HCT116 (cell line): ENCODE data around the gene ALKBH7. TPM values are rescaled to one million over a fixed set of nuclear protein-coding genes. Genes with fewer than 3 reads are reported as not detected.

Experiments used
- ATAC-seq: fragments of 200-7000 bp; cut with Tn5 transposase; 2 replicates; pipeline ENCODE4 v1.9.1; 2020; ENCODE audit warnings: mild to moderate bottlenecking, moderate library complexity
- BruUV-seq: library from RNA; stranded (reverse); fragments of 400-500 nt; replicated peaks from 2 replicates; lab custom pipeline; 2021; lab: Mats Ljungman, UMichigan
- CTCF ChIA-PET: fragments of 300-600 bp; sonication (Branson Sonifier 250); formaldehyde crosslinking; loops from one replicate; lab custom pipeline; 2021; ENCODE audit warnings: antibody characterized with exemption; lab: Charles Lee
- POLR2A ChIA-PET: fragments of 300-600, 350-600 bp; sonication (Branson Sonifier 250); formaldehyde crosslinking; loops from one replicate; lab custom pipeline; 2021; ENCODE audit warnings: antibody characterized with exemption; lab: Charles Lee
- RAD21 ChIA-PET, 2 experiments: fragments of 300-600 bp; sonication (Branson Sonifier 250); formaldehyde crosslinking; loops; one replicate each; lab custom pipeline; 2023; ENCODE audit warnings: low total read pairs in 2 of 2; ENCODE audit not compliant: uncharacterized antibody in 2 of 2, unreplicated experiment in 2 of 2, low non-redundant PET in 1 of 2; lab: Charles Lee
- DNase-seq: peaks from one replicate; pipeline ENCODE4 v3.0.0-alpha.2; 2010; ENCODE audit warnings: low read depth, low spot score
- H2AFZ ChIP-seq: fragments of 200-600 bp; shearing (Covaris generic), sonication (generic); 2 replicates; pipeline ENCODE4 v1.6.1; 2017; ENCODE audit warnings: low read depth, mixed run types, mixed read lengths, antibody characterized with exemption, low read length; ENCODE audit not compliant: poor library complexity, severe bottlenecking
- H3K27ac ChIP-seq: 2 replicates; pipeline ENCODE4 v1.5.1; 2012; ENCODE audit warnings: low read depth, low read length
- H3K27me3 ChIP-seq: fragments of 200-600 bp; sonication (generic); 2 replicates; pipeline ENCODE4 v1.6.1; 2016; ENCODE audit warnings: mixed run types, low read length, mixed read lengths; ENCODE audit not compliant: insufficient read depth
- H3K36me3 ChIP-seq, 2 experiments: fragments of 200-500 bp in 1 of 2; fragments of 200-600 bp in 1 of 2; sonication (Bioruptor generic) in 1 of 2; sonication (generic) in 1 of 2; 2 replicates each; pipeline versions ENCODE4 v1.5.1 to v1.6.1; 2014 to 2016; ENCODE audit warnings: low read length in 2 of 2, inconsistent platforms in 1 of 2, mixed read lengths in 1 of 2, mixed run types in 1 of 2; ENCODE audit not compliant: insufficient read depth in 2 of 2, control insufficient read depth in 1 of 2
- H3K4me1 ChIP-seq, 2 experiments: fragments of 200-600 bp in 1 of 2; sonication (generic) in 1 of 2; 2 replicates each; pipeline versions ENCODE4 v1.5.1 to v1.6.1; 2012 to 2017; ENCODE audit warnings: low read length in 2 of 2, inconsistent platforms in 1 of 2, mild to moderate bottlenecking in 1 of 2, mixed read lengths in 1 of 2, mixed run types in 1 of 2, moderate library complexity in 1 of 2; ENCODE audit not compliant: insufficient read depth in 2 of 2, control insufficient read depth in 1 of 2
- H3K4me2 ChIP-seq: fragments of 200-600 bp; sonication (generic); 2 replicates; pipeline ENCODE4 v1.6.1; 2017; ENCODE audit warnings: mixed run types, low read length, mixed read lengths
- H3K4me3 ChIP-seq, 2 experiments: fragments of 200-600 bp in 1 of 2; sonication (generic) in 1 of 2; replicated peaks in 1 of 2; 2 replicates each; pipeline ENCODE4 v1.5.1; 2011 to 2016; ENCODE audit warnings: low read length in 2 of 2, control low read depth in 1 of 2, low read depth in 1 of 2, mild to moderate bottlenecking in 1 of 2, mixed read lengths in 1 of 2, mixed run types in 1 of 2
- H3K79me2 ChIP-seq: fragments of 200-600 bp; sonication (generic); 2 replicates; pipeline ENCODE4 v1.6.1; 2017; ENCODE audit warnings: mild to moderate bottlenecking, mixed run types, low read length, moderate library complexity, mixed read lengths; ENCODE audit not compliant: insufficient read depth
- H3K9ac ChIP-seq: fragments of 200-600 bp; sonication (generic); 2 replicates; pipeline ENCODE4 v1.6.1; 2016; ENCODE audit warnings: low read length, mixed read lengths
- H3K9me2 ChIP-seq: fragments of 200-600 bp; sonication (generic), shearing (Covaris generic); 2 replicates; pipeline ENCODE4 v1.6.1; 2017; ENCODE audit warnings: mixed run types, mild to moderate bottlenecking, moderate library complexity; ENCODE audit not compliant: insufficient read depth
- H3K9me3 ChIP-seq, 2 experiments: fragments of 200-500 bp in 1 of 2; fragments of 200-600 bp in 1 of 2; sonication (Bioruptor generic) in 1 of 2; sonication (generic) in 1 of 2; 2 replicates each; pipeline ENCODE4 v1.6.1; 2014 to 2017; ENCODE audit warnings: low read length in 2 of 2, mixed read lengths in 2 of 2, inconsistent platforms in 1 of 2, low read depth in 1 of 2, mild to moderate bottlenecking in 1 of 2, mixed run types in 1 of 2, moderate library complexity in 1 of 2; ENCODE audit not compliant: control insufficient read depth in 1 of 2, insufficient read depth in 1 of 2
- H4K20me1 ChIP-seq: fragments of 200-600 bp; sonication (generic), shearing (Covaris generic); 2 replicates; pipeline ENCODE4 v1.6.1; 2017; ENCODE audit warnings: mixed run types, mild to moderate bottlenecking, moderate library complexity; ENCODE audit not compliant: insufficient read depth
- CBX3 ChIP-seq: IDR thresholded peaks from 2 replicates; pipeline ENCODE4 v1.6.1; 2012; ENCODE audit warnings: low read depth
- ELF1 ChIP-seq: IDR thresholded peaks from 2 replicates; pipeline ENCODE4 v1.6.1; 2012; ENCODE audit warnings: low read depth, borderline replicate concordance
- EZH2phosphoT487 ChIP-seq: fragments of 200-600 bp; IDR thresholded peaks from 2 replicates; pipeline ENCODE4 v1.6.1; 2018; ENCODE audit warnings: antibody characterized with exemption, borderline replicate concordance
- REST ChIP-seq: IDR thresholded peaks from 2 replicates; pipeline ENCODE4 v1.6.1; 2012; ENCODE audit warnings: low read depth
- SIN3A ChIP-seq: IDR thresholded peaks from 2 replicates; pipeline ENCODE4 v1.6.1; 2012; ENCODE audit warnings: low read depth
- SRF ChIP-seq: IDR thresholded peaks from 2 replicates; pipeline ENCODE4 v1.6.1; 2012; ENCODE audit warnings: low read depth
- ZNF274 ChIP-seq: fragments of 200-500 bp; sonication (Bioruptor generic); IDR thresholded peaks from 2 replicates; pipeline ENCODE4 v1.6.1; 2014; ENCODE audit warnings: mild to moderate bottlenecking, low read depth, low read length, inconsistent platforms
- intact Hi-C: fragments of 100-400 bp; cut with micrococcal nuclease; formaldehyde crosslinking; loops from 2 replicates; pipeline ENCODE4 v1.10.0; 2022
- total RNA-seq: library from RNA; stranded (reverse); gene quantifications from one replicate; pipeline ENCODE4 v1.2.1, GENCODE V29; 2021; ENCODE audit not compliant: unreplicated experiment

ALKBH7 gene
- total RNA-seq, 1 experiment from 2014 or later, result 57.1 TPM

DNA sequence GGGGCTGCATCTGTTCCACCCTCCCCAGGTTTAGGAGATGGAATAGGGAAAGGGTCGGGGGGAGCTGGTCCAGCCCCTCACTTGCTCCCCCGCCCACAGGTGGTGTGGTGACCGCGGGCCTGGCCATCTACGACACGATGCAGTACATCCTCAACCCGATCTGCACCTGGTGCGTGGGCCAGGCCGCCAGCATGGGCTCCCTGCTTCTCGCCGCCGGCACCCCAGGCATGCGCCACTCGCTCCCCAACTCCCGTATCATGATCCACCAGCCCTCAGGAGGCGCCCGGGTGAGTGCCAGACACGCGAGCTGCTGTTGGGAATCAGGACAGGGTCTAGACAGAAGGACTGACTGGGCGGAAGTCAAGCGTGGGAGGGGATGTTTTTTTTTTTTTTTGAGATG lies 8.2 kb upstream of the ALKBH7 start:
- H2AFZ ChIP-seq, result no peak overlapping the region
- no peak overlapping the region for H3K9ac ChIP-seq
- TF ChIP-seq EZH2phosphoT487 (no peak), ZNF274 (no peak), CBX3 (no peak), SIN3A (no peak), REST (no peak), ELF1 (no peak), SRF (no peak)
- H3K9me2 ChIP-seq, result no peaks in the 10 kb centered on the region
- H4K20me1 ChIP-seq, result no peaks in the 10 kb centered on the region
- DNase-seq (no peak), ATAC-seq (no peak)
- H3K4me1 ChIP-seq, result peaks cover 0 to 14% of the 10 kb centered on the region in 2 experiments; a peak in 3 of 4 replicates
- no peak overlapping the region for H3K4me3 ChIP-seq
- no peak overlapping the region for H3K27ac ChIP-seq
- H3K4me2 ChIP-seq, result no peak overlapping the region
- CTCF ChIA-PET, result no interaction called here
- peaks cover 6 to 30% of the 10 kb centered on the region in 2 experiments for H3K36me3 ChIP-seq
- no TSS peak for BruUV-seq
- H3K9me3 ChIP-seq, result no peaks in the 10 kb centered on the region
- no peaks in the 10 kb centered on the region for H3K27me3 ChIP-seq
- RAD21 ChIA-PET, result no interaction called here
- H3K79me2 ChIP-seq, result peaks cover 17% of the 10 kb centered on the region; the same call in 1 of the 2 replicates
- intact Hi-C loops, result no loop called here
- POLR2A ChIA-PET, result no interaction called here
